HepG2 (cell line): ENCODE measurements around the gene TTLL8. TPM values are rescaled to one million over a fixed set of nuclear protein-coding genes. Genes with fewer than 3 reads are reported as not detected.

Experiments used
- HIVEP1 ChIP-seq: sonication (generic); formaldehyde crosslinking; IDR thresholded peaks from 2 replicates; pipeline ENCODE4 v1.4.0; 2020; ENCODE audit warnings: mild to moderate bottlenecking, missing genetic modification reagents
- NKX3-1 ChIP-seq: sonication (generic); formaldehyde crosslinking; IDR thresholded peaks from 2 replicates; pipeline ENCODE4 v1.5.0; 2020; ENCODE audit warnings: missing genetic modification reagents
- PHF20 ChIP-seq: sonication (generic); formaldehyde crosslinking; IDR thresholded peaks from 2 replicates; pipeline ENCODE4 v1.5.0; 2020; ENCODE audit warnings: mild to moderate bottlenecking, missing genetic modification reagents
- RBM22 ChIP-seq: fragments of 200-400 bp; formaldehyde crosslinking; optimal IDR thresholded peaks from 2 replicates; pipeline ENCODE3; 2017; ENCODE audit warnings: mild to moderate bottlenecking, low read length, moderate library complexity
- SP1 ChIP-seq, 2 experiments: fragments of 450-650 bp in 1 of 2; sonication (generic) in 1 of 2; formaldehyde crosslinking in 1 of 2; IDR thresholded peaks; 2 replicates each; pipeline versions ENCODE4 v1.4.0 to v1.6.1; 2016 to 2020; ENCODE audit warnings: missing genetic modification reagents in 1 of 2
- SPEN ChIP-seq: sonication (generic); formaldehyde crosslinking; IDR thresholded peaks from 2 replicates; pipeline ENCODE4 v1.5.1; 2020; ENCODE audit warnings: low read depth, mild to moderate bottlenecking, missing genetic modification reagents
- SRF ChIP-seq: IDR thresholded peaks from 2 replicates; pipeline ENCODE4 v1.6.1; 2011; ENCODE audit warnings: mild to moderate bottlenecking, low read depth, low read length, moderate library complexity
- ZBTB40 ChIP-seq, 2 experiments: fragments of 450-650 bp in 1 of 2; sonication (generic) in 1 of 2; formaldehyde crosslinking in 1 of 2; IDR thresholded peaks; 2 replicates each; pipeline versions ENCODE4 v1.6.1 to v1.8.0; 2016 to 2022; ENCODE audit warnings: antibody characterized with exemption in 1 of 2, mild to moderate bottlenecking in 1 of 2, missing genetic modification reagents in 1 of 2
- ZNF709 ChIP-seq: sonication (generic); formaldehyde crosslinking; IDR thresholded peaks from 2 replicates; pipeline ENCODE4 v1.5.0; 2020; ENCODE audit warnings: mild to moderate bottlenecking, missing genetic modification reagents
- ZNF790 ChIP-seq: sonication (generic); formaldehyde crosslinking; IDR thresholded peaks from 2 replicates; pipeline ENCODE4 v1.8.0; 2022; ENCODE audit warnings: missing genetic modification reagents, mild to moderate bottlenecking, borderline replicate concordance
- ZSCAN29 ChIP-seq: sonication (generic); formaldehyde crosslinking; conservative IDR thresholded peaks from 2 replicates; pipeline ENCODE4 v1.4.0; 2020; ENCODE audit warnings: mild to moderate bottlenecking, missing genetic modification reagents
- polyA plus RNA-seq, 8 experiments: library from polyadenylated mRNA; depleted of rRNA in 3 of 8; stranded (reverse) in 7 of 8; unstranded in 1 of 8; fragments of >200 nt; fragmentation: Illumina TruSeq in 4 of 8; extraction: Trizol in 4 of 8; gene quantifications; 2 replicates each; pipeline versions ENCODE4 v1.2.1 to v1.2.3, GENCODE V29; 2011 to 2016; ENCODE audit warnings: low read depth in 4 of 8, missing spikeins in 1 of 8, mixed read lengths in 1 of 8; ENCODE audit not compliant: insufficient read depth in 1 of 8
- total RNA-seq, 5 experiments: library from RNA; depleted of rRNA; stranded (reverse); fragments of >200 nt; fragmentation: Illumina TruSeq; extraction: Trizol; gene quantifications; 2 replicates each; pipeline ENCODE4 v1.2.3, GENCODE V29; 2016; ENCODE audit warnings: low read depth in 1 of 5
- TF ChIP-seq, protein P1 (sequence below): sonication (generic); formaldehyde crosslinking; IDR thresholded peaks from 2 replicates; pipeline ENCODE4 v1.4.0; 2020; ENCODE audit warnings: missing genetic modification reagents, borderline replicate concordance
- TF ChIP-seq, protein P2 (sequence below): sonication (generic); formaldehyde crosslinking; IDR thresholded peaks from 2 replicates; pipeline ENCODE4 v1.8.0; 2022; ENCODE audit warnings: mild to moderate bottlenecking, missing genetic modification reagents, moderate library complexity
- TF ChIP-seq, protein P3 (sequence below): sonication (generic); formaldehyde crosslinking; IDR thresholded peaks from 2 replicates; pipeline ENCODE4 v1.4.0; 2020; ENCODE audit warnings: missing genetic modification reagents

Gene TTLL8
- total and polyA plus RNA-seq, 2 of the 13 experiments (the other 11 are each of a cell fraction or from before 2014, with no cell fraction given), result not detected

- TF ChIP-seq, protein P1, sequence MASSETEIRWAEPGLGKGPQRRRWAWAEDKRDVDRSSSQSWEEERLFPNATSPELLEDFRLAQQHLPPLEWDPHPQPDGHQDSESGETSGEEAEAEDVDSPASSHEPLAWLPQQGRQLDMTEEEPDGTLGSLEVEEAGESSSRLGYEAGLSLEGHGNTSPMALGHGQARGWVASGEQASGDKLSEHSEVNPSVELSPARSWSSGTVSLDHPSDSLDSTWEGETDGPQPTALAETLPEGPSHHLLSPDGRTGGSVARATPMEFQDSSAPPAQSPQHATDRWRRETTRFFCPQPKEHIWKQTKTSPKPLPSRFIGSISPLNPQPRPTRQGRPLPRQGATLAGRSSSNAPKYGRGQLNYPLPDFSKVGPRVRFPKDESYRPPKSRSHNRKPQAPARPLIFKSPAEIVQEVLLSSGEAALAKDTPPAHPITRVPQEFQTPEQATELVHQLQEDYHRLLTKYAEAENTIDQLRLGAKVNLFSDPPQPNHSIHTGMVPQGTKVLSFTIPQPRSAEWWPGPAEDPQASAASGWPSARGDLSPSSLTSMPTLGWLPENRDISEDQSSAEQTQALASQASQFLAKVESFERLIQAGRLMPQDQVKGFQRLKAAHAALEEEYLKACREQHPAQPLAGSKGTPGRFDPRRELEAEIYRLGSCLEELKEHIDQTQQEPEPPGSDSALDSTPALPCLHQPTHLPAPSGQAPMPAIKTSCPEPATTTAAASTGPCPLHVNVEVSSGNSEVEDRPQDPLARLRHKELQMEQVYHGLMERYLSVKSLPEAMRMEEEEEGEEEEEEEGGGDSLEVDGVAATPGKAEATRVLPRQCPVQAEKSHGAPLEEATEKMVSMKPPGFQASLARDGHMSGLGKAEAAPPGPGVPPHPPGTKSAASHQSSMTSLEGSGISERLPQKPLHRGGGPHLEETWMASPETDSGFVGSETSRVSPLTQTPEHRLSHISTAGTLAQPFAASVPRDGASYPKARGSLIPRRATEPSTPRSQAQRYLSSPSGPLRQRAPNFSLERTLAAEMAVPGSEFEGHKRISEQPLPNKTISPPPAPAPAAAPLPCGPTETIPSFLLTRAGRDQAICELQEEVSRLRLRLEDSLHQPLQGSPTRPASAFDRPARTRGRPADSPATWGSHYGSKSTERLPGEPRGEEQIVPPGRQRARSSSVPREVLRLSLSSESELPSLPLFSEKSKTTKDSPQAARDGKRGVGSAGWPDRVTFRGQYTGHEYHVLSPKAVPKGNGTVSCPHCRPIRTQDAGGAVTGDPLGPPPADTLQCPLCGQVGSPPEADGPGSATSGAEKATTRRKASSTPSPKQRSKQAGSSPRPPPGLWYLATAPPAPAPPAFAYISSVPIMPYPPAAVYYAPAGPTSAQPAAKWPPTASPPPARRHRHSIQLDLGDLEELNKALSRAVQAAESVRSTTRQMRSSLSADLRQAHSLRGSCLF (CRISPR knock-in tag), result no peak
- TF ChIP-seq ZBTB40 (IDR thresholded peaks at IDR 0.05) (no peak), ZBTB40 (CRISPR knock-in tag; IDR thresholded peaks at IDR 0.05) (peak; percentile 78; the same call in 1 of the 2 replicates), SP1 (IDR thresholded peaks at IDR 0.05) (no peak), SP1 (CRISPR knock-in tag; IDR thresholded peaks at IDR 0.05) (no peak), SRF (no peak), PHF20 (no peak), ZNF709 (CRISPR knock-in tag) (peak; percentile 72; the same call in 1 of the 2 replicates), ZNF790 (CRISPR knock-in tag) (peak; percentile 48; the same call in 1 of the 2 replicates), RBM22 (no peak), HIVEP1 (CRISPR knock-in tag) (no peak; the same call in 1 of the 2 replicates), NKX3-1 (CRISPR knock-in tag) (no peak), ZSCAN29 (CRISPR knock-in tag) (no peak), SPEN (no peak)
- TF ChIP-seq, protein P2, sequence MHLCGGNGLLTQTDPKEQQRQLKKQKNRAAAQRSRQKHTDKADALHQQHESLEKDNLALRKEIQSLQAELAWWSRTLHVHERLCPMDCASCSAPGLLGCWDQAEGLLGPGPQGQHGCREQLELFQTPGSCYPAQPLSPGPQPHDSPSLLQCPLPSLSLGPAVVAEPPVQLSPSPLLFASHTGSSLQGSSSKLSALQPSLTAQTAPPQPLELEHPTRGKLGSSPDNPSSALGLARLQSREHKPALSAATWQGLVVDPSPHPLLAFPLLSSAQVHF, result peak; percentile 74
- TF ChIP-seq, protein P3, sequence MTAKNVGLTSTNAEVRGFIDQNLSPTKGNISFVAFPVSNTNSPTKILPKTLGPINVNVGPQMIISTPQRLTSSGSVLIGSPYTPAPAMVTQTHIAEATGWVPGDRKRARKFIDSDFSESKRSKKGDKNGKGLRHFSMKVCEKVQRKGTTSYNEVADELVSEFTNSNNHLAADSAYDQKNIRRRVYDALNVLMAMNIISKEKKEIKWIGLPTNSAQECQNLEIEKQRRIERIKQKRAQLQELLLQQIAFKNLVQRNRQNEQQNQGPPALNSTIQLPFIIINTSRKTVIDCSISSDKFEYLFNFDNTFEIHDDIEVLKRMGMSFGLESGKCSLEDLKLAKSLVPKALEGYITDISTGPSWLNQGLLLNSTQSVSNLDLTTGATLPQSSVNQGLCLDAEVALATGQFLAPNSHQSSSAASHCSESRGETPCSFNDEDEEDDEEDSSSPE (CRISPR knock-in tag), result peak; percentile 87
These were observed 44.8 kb upstream of the TTLL8 start (continued) for GRCh38 chr22:50102946-50103345.
